ENCODE results near the gene GP5. TPM values are rescaled to one million over a fixed set of nuclear protein-coding genes. Genes with fewer than 3 reads are reported as not detected.

GP5 gene
- polyA plus RNA-seq, 1 of the 3 experiments (the other 2 are of a cell fraction): 0.13 TPM

- TF ChIP-seq YY1 (IDR thresholded peaks at IDR 0.05; ENCODE audit: low read depth): no peak
- no peak for TF ChIP-seq FOSL2 (IDR thresholded peaks at IDR 0.05; ENCODE audit: borderline replicate concordance, low read depth)
- no peak for TF ChIP-seq RFX5 (IDR thresholded peaks at IDR 0.05; ENCODE audit: low read length)
Measured at GRCh38 chr3:194407423-194407822, 8.4 kb upstream of the GP5 start (continued).

- H3K36me3 ChIP-seq (replicated peaks in 1 of 2; ENCODE audit: control insufficient read depth in 1 of 2, insufficient read depth in 2 of 2, low read length in 1 of 2): peaks cover 51 to 72% of the 10 kb centered on the region in 2 experiments
- H3K4me2 ChIP-seq: no peak overlapping the region
- no peaks in the 10 kb centered on the region for H3K27me3 ChIP-seq (ENCODE audit: insufficient read depth)
- ChIA-PET CTCF (interaction anchor here (0.7 to 11.2 kb wide), 15 partner anchors 9 to 743 kb away, joined by 3 to 326 read pairs (median 4); no protein-coding TSS in a partner anchor), POLR2A (no interaction called here)
- TF ChIP-seq YY1 (IDR thresholded peaks at IDR 0.05; ENCODE audit: low read depth): no peak
- no peak for TF ChIP-seq FOSL2 (IDR thresholded peaks at IDR 0.05; ENCODE audit: borderline replicate concordance, low read depth)
- TF ChIP-seq, protein P1, sequence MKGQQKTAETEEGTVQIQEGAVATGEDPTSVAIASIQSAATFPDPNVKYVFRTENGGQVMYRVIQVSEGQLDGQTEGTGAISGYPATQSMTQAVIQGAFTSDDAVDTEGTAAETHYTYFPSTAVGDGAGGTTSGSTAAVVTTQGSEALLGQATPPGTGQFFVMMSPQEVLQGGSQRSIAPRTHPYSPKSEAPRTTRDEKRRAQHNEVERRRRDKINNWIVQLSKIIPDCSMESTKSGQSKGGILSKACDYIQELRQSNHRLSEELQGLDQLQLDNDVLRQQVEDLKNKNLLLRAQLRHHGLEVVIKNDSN (IDR thresholded peaks at IDR 0.05; ENCODE audit: borderline replicate concordance, low read depth): no peak
- no peak for TF ChIP-seq CTCF (IDR thresholded peaks at IDR 0.05)
- TF ChIP-seq NFIC (IDR thresholded peaks at IDR 0.05; ENCODE audit: borderline replicate concordance): no peak
- peaks cover 6% of the 10 kb centered on the region; the same call in 1 of the 2 replicates for H4K20me1 ChIP-seq (ENCODE audit: insufficient read depth)
- H2AFZ ChIP-seq (ENCODE audit: low read depth): no peak overlapping the region
- H3K79me2 ChIP-seq (ENCODE audit: insufficient read depth): peaks cover 3% of the 10 kb centered on the region; the same call in 1 of the 2 replicates
- no peaks in the 10 kb centered on the region for H3K9me3 ChIP-seq
- no peak overlapping the region for H3K4me3 ChIP-seq (ENCODE audit: low read depth in 2 of 2, low read length in 1 of 2)
- H3K9ac ChIP-seq: no peak overlapping the region
- no peaks in the 10 kb centered on the region for H3K4me1 ChIP-seq (ENCODE audit: control insufficient read depth in 1 of 2, insufficient read depth in 2 of 2, low read depth in 1 of 2, low read length in 1 of 2)
- WGBS (ENCODE audit: low lambda C conversion rate): 93% methylated on average over 2 of the region's 2 CpGs
- H3K9me2 ChIP-seq: no peaks in the 10 kb centered on the region
- DNase-seq: no peak
- peak overlapping the region in 1 of 2 experiments; percentile 0; a peak in 1 of 4 replicates for H3K27ac ChIP-seq (ENCODE audit: low read depth in 2 of 2, low read length in 1 of 2)
- H3F3A ChIP-seq (replicated peaks; ENCODE audit: insufficient read depth): peaks cover 50% of the 10 kb centered on the region
Measured at GRCh38 chr3:194405766-194406165, 6.7 kb upstream of the GP5 start.

DNA sequence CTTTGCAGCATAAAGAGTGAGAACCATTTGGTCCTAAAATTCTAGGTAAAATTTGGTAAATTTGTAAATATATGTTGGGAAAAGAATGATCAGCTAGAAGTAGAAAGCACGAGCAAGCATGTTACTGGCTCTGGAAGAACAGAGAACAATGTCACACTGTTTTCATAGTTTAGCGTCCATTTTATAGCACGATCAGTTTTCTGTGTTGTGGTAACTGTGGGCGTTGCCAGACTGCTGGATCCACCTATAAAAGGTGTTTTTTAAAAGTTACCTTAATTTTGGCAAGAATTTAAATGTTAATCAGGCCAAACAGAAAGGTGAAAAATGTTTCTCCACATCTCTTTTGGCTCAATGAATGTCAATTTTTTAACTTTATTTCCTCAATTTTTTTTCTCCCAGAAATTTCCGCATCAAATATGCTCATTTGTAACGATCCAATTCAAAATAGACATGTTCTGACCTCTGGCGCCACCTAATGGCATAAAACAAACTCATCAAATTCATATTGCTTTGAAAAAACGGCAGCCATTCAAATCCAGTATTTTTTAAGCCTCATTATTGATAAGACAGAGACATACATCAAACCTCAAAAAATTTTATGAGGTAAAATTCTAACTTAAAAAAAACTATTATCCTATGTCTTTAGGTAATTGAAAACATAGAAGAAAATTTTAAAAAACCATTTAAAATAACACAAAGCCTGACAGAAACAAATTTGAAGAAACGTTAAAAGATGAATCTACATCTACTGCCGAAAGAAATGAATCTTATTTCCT, 5.5 kb upstream of the GP5 start:
- Histone ChIP-seq H3K4me2 (no peak overlapping the region), H3K9me2 (no peaks in the 10 kb centered on the region), H3K4me3 (ENCODE audit: low read depth in 2 of 2, low read length in 1 of 2) (no peak overlapping the region; a peak in 1 of 4 replicates), H3K79me2 (ENCODE audit: insufficient read depth) (peaks cover 3% of the 10 kb centered on the region; the same call in 1 of the 2 replicates), H3K27me3 (ENCODE audit: insufficient read depth) (no peaks in the 10 kb centered on the region), H3K36me3 (replicated peaks in 1 of 2; ENCODE audit: control insufficient read depth in 1 of 2, insufficient read depth in 2 of 2, low read length in 1 of 2) (peaks cover 51 to 64% of the 10 kb centered on the region in 2 experiments), H3K27ac (ENCODE audit: low read depth in 2 of 2, low read length in 1 of 2) (0 out of 4 replicates have a peak overlapping the region, but pooled peaks of 1 of the 2 experiments have one; percentile 0), H4K20me1 (ENCODE audit: insufficient read depth) (0 out of 2 replicates have a peak, but pooled peaks cover 6% of the 10 kb centered on the region), H3K9me3 (no peaks in the 10 kb centered on the region), H2AFZ (ENCODE audit: low read depth) (no peak overlapping the region), H3K4me1 (ENCODE audit: control insufficient read depth in 1 of 2, insufficient read depth in 2 of 2, low read depth in 1 of 2, low read length in 1 of 2) (no peaks in the 10 kb centered on the region), H3K9ac (no peak overlapping the region), H3F3A (replicated peaks; ENCODE audit: insufficient read depth) (peaks cover 48% of the 10 kb centered on the region)
- POLR2A ChIA-PET: interaction anchor here (0.6 kb wide), 1 partner anchor 68 kb away, joined by 3 read pairs; no protein-coding TSS in a partner anchor
- WGBS (ENCODE audit: low lambda C conversion rate): 50% methylated on average over 10 of the region's 10 CpGs
- CTCF ChIA-PET: interaction anchor here (0.6 to 11.2 kb wide), 26 partner anchors 9 to 742 kb away, joined by 3 to 326 read pairs (median 4); partner anchors contain the start of genes CPN2, LRRC15 and TMEM44
- no peak for DNase-seq
- TF ChIP-seq, protein P2, sequence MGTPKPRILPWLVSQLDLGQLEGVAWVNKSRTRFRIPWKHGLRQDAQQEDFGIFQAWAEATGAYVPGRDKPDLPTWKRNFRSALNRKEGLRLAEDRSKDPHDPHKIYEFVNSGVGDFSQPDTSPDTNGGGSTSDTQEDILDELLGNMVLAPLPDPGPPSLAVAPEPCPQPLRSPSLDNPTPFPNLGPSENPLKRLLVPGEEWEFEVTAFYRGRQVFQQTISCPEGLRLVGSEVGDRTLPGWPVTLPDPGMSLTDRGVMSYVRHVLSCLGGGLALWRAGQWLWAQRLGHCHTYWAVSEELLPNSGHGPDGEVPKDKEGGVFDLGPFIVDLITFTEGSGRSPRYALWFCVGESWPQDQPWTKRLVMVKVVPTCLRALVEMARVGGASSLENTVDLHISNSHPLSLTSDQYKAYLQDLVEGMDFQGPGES (IDR thresholded peaks at IDR 0.05; ENCODE audit: low read depth, low read length): no peak
- TF ChIP-seq GABPA (IDR thresholded peaks at IDR 0.05; ENCODE audit: low read depth) (no peak), FOXM1 (IDR thresholded peaks at IDR 0.05; ENCODE audit: low read depth) (no peak), POLR2AphosphoS5 (IDR thresholded peaks at IDR 0.05; ENCODE audit: low read depth, low read length) (no peak), RFX5 (IDR thresholded peaks at IDR 0.05; ENCODE audit: low read length) (no peak), YY1 (IDR thresholded peaks at IDR 0.05; ENCODE audit: low read depth) (peak; percentile 6; the same call in 1 of the 2 replicates), REST (IDR thresholded peaks at IDR 0.05; ENCODE audit: low read depth, low read length) (no peak), TAF1 (IDR thresholded peaks at IDR 0.05; ENCODE audit: borderline replicate concordance, low read depth, low read length) (no peak), SMC3 (IDR thresholded peaks at IDR 0.05; ENCODE audit: low read depth, low read length) (peak; percentile 71)
